Measurements from ENCODE around the gene GPR37L1.

GPR37L1 gene

GRCh38 chr1:202122639-202123335, at the start of gene GPR37L1:
TSS of gene GPR37L1 (plus strand) at chr1:202122917. CDS start at chr1:202122964, 47 bp downstream.
- DNase-seq: peak in 54 of 58 donors; percentile 16 to 91 (median 81)

GRCh38 chr1:202073206-202073605, 49.5 kb upstream of the GPR37L1 start:
- DNase-seq: no peak

GRCh38 chr1:202074985-202075384, 47.7 kb upstream of the GPR37L1 start:
- DNase-seq: no peak

- DNase-seq: no peak
These were observed 47.3 kb upstream of the GPR37L1 start for GRCh38 chr1:202075389-202075788.

- DNase-seq: no peak
These were observed 46.6 kb upstream of the GPR37L1 start for GRCh38 chr1:202076050-202076511.

- DNase-seq: no peak
These were observed 44.5 kb upstream of the GPR37L1 start for GRCh38 chr1:202078241-202078640.

GRCh38 chr1:202081992-202082391, 40.7 kb upstream of the GPR37L1 start:
- no peak for DNase-seq

- peak in 52 of 58 donors; percentile 18 to 95 (median 75) for DNase-seq
These were observed 37.7 kb upstream of the GPR37L1 start for GRCh38 chr1:202084791-202085681.

GRCh38 chr1:202085682-202086373, 36.9 kb upstream of the GPR37L1 start:
- DNase-seq: peak in 44 of 58 donors; percentile 7 to 80 (median 50)

- peak in 4 of 58 donors; percentile 4 to 60 (median 8) for DNase-seq
These were observed 36.0 kb upstream of the GPR37L1 start for GRCh38 chr1:202086579-202087350.

- peak in 10 of 58 donors; percentile 2 to 40 (median 17) for DNase-seq
These were observed 34.5 kb upstream of the GPR37L1 start for GRCh38 chr1:202088206-202088605.

GRCh38 chr1:202090994-202091393, 31.7 kb upstream of the GPR37L1 start:
- no peak for DNase-seq

- DNase-seq: no peak
These were observed 28.9 kb upstream of the GPR37L1 start for GRCh38 chr1:202093858-202094257.

GRCh38 chr1:202101184-202101583, 21.5 kb upstream of the GPR37L1 start:
- DNase-seq: peak in 4 of 58 donors; percentile 12 to 46 (median 22)

- no peak for DNase-seq
These were observed 18.6 kb upstream of the GPR37L1 start for GRCh38 chr1:202104073-202104472.

- DNase-seq: no peak
These were observed 17.0 kb upstream of the GPR37L1 start for GRCh38 chr1:202105571-202106339.

- no peak for DNase-seq
These were observed 16.1 kb upstream of the GPR37L1 start for GRCh38 chr1:202106340-202107254.

GRCh38 chr1:202107321-202107761, 15.4 kb upstream of the GPR37L1 start:
- DNase-seq: no peak

Data from anterior cingulate cortex (tissue), 58 donors.